Neural cell (in vitro differentiated cells): ENCODE measurements around the gene RHO. TPM values are rescaled to one million over a fixed set of nuclear protein-coding genes. Genes with fewer than 3 reads are reported as not detected.

Experiments
- H2AFZ ChIP-seq: fragments of 200-600, 300-800 bp; sonication (generic), shearing (Covaris generic); 2 replicates; pipeline ENCODE4 v1.6.0; 2014; ENCODE audit warnings: low read depth, mild to moderate bottlenecking, antibody characterized with exemption, low read length, moderate library complexity
- H3F3A ChIP-seq: fragments of 200-600 bp; shearing (Covaris generic); 2 replicates; pipeline ENCODE4 v1.6.1; 2016; ENCODE audit warnings: mild to moderate bottlenecking, moderate library complexity, mixed read lengths, antibody characterized with exemption, low read length; ENCODE audit not compliant: insufficient read depth, poor library complexity, severe bottlenecking
- H3K27ac ChIP-seq: fragments of 200-600, 300-800 bp; sonication (generic), shearing (Covaris generic); 2 replicates; pipeline ENCODE4 v1.5.1; 2014; ENCODE audit warnings: mild to moderate bottlenecking, low read length, moderate library complexity
- H3K27me3 ChIP-seq: fragments of 300-800, 200-600 bp; sonication (generic), shearing (Covaris generic); 2 replicates; pipeline ENCODE4 v1.6.0; 2014; ENCODE audit warnings: mild to moderate bottlenecking, low read depth, low read length, moderate library complexity; ENCODE audit not compliant: insufficient read depth
- H3K36me3 ChIP-seq: fragments of 300-800, 200-600 bp; sonication (generic), shearing (Covaris generic); 2 replicates; pipeline ENCODE4 v1.5.1; 2014; ENCODE audit warnings: mild to moderate bottlenecking, antibody characterized with exemption, low read length, moderate library complexity; ENCODE audit not compliant: insufficient read depth
- H3K4me2 ChIP-seq: fragments of 300-800, 200-600 bp; sonication (generic), shearing (Covaris generic); 2 replicates; pipeline ENCODE4 v1.6.0; 2014; ENCODE audit warnings: mild to moderate bottlenecking, low read length
- H3K4me3 ChIP-seq: fragments of 300-800, 200-600 bp; sonication (generic), shearing (Covaris generic); 2 replicates; pipeline ENCODE4 v1.5.1; 2014; ENCODE audit warnings: mild to moderate bottlenecking, low read length, moderate library complexity
- H3K79me2 ChIP-seq: fragments of 200-600 bp; shearing (Covaris generic); replicated peaks from 2 replicates; pipeline ENCODE4 v1.6.0; 2014; ENCODE audit warnings: mild to moderate bottlenecking, low read length, moderate library complexity; ENCODE audit not compliant: insufficient read depth
- H3K9ac ChIP-seq: fragments of 300-800, 200-600 bp; sonication (generic), shearing (Covaris generic); 2 replicates; pipeline ENCODE4 v1.6.1; 2016; ENCODE audit warnings: mild to moderate bottlenecking, low read length, mixed read lengths
- H3K9me2 ChIP-seq: fragments of 200-600 bp; shearing (Covaris generic); 2 replicates; pipeline ENCODE4 v1.6.1; 2016; ENCODE audit warnings: mild to moderate bottlenecking, low read length, mixed read lengths; ENCODE audit not compliant: insufficient read depth
- H3K9me3 ChIP-seq: fragments of 200-600, 300-800 bp; sonication (generic), shearing (Covaris generic); 2 replicates; pipeline ENCODE4 v1.6.1; 2016; ENCODE audit warnings: mild to moderate bottlenecking, mixed run types, low read length, moderate library complexity, mixed read lengths
- H4K20me1 ChIP-seq: fragments of 200-600 bp; shearing (Covaris generic); 2 replicates; pipeline ENCODE4 v1.6.1; 2016; ENCODE audit warnings: mild to moderate bottlenecking, mixed run types; ENCODE audit not compliant: insufficient read depth
- EP300 ChIP-seq: fragments of 450-650 bp; conservative IDR thresholded peaks from 2 replicates; pipeline ENCODE4 v1.6.1; 2014; ENCODE audit warnings: antibody characterized with exemption, mild to moderate bottlenecking, moderate library complexity; ENCODE audit not compliant: poor library complexity, severe bottlenecking
- EZH2 ChIP-seq: fragments of 200-600, 300-800 bp; shearing (Covaris generic), sonication (generic); IDR thresholded peaks from 2 replicates; pipeline ENCODE4 v1.6.1; 2014; ENCODE audit warnings: antibody characterized with exemption, low read length, borderline replicate concordance, mild to moderate bottlenecking; ENCODE audit not compliant: insufficient read depth, poor library complexity, severe bottlenecking
- MXI1 ChIP-seq: fragments of 450-650 bp; conservative IDR thresholded peaks from 2 replicates; pipeline ENCODE4 v1.6.1; 2014; ENCODE audit warnings: antibody characterized with exemption, mild to moderate bottlenecking; ENCODE audit not compliant: poor library complexity, severe bottlenecking
- POLR2AphosphoS5 ChIP-seq: IDR thresholded peaks from 2 replicates; pipeline ENCODE4 v1.6.1; 2012
- RAD21 ChIP-seq: fragments of 450-650 bp; conservative IDR thresholded peaks from 2 replicates; pipeline ENCODE4 v1.6.1; 2014; ENCODE audit warnings: antibody characterized with exemption, mild to moderate bottlenecking, moderate library complexity
- SMC3 ChIP-seq: fragments of 450-650 bp; conservative IDR thresholded peaks from 2 replicates; pipeline ENCODE4 v1.6.1; 2014; ENCODE audit warnings: antibody characterized with exemption, mild to moderate bottlenecking, moderate library complexity; ENCODE audit not compliant: poor library complexity
- TAF1 ChIP-seq: IDR thresholded peaks from 2 replicates; pipeline ENCODE4 v1.6.1; 2012; ENCODE audit warnings: low read depth
- polyA plus RNA-seq: library from polyadenylated mRNA; depleted of rRNA; stranded (reverse); fragments of >200 nt; gene quantifications from 2 replicates; pipeline ENCODE4 v1.2.3, GENCODE V29; 2014
- TF ChIP-seq, protein P1 (sequence below): IDR thresholded peaks from 2 replicates; pipeline ENCODE4 v1.6.1; 2012; ENCODE audit warnings: borderline replicate concordance
- TF ChIP-seq, protein P2 (sequence below): fragments of 450-650 bp; IDR thresholded peaks from 2 replicates; pipeline ENCODE4 v1.5.1; 2014; ENCODE audit warnings: antibody characterized with exemption, mild to moderate bottlenecking, moderate library complexity; ENCODE audit not compliant: poor library complexity, severe bottlenecking

RHO gene
- polyA plus RNA-seq, 1 donor from 2014 or later, result not detected

DNA sequence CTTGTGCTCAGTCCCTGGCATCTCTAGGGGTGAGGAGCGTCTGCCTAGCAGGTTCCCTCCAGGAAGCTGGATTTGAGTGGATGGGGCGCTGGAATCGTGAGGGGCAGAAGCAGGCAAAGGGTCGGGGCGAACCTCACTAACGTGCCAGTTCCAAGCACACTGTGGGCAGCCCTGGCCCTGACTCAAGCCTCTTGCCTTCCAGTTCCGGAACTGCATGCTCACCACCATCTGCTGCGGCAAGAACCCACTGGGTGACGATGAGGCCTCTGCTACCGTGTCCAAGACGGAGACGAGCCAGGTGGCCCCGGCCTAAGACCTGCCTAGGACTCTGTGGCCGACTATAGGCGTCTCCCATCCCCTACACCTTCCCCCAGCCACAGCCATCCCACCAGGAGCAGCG is 5.0 kb downstream of the RHO start:
- H3K4me2 ChIP-seq, result no peak overlapping the region
- no peak overlapping the region for H3K27ac ChIP-seq
- no peaks in the 10 kb centered on the region for H3K27me3 ChIP-seq
- no peak overlapping the region for H2AFZ ChIP-seq
- H4K20me1 ChIP-seq, result no peaks in the 10 kb centered on the region
- H3K79me2 ChIP-seq, result no peaks in the 10 kb centered on the region
- no peak overlapping the region for H3K9ac ChIP-seq
- no peaks in the 10 kb centered on the region for H3F3A ChIP-seq
- no peak for TF ChIP-seq RAD21
- no peak for TF ChIP-seq EP300
- TF ChIP-seq EZH2, result no peak
- TF ChIP-seq, protein P1, sequence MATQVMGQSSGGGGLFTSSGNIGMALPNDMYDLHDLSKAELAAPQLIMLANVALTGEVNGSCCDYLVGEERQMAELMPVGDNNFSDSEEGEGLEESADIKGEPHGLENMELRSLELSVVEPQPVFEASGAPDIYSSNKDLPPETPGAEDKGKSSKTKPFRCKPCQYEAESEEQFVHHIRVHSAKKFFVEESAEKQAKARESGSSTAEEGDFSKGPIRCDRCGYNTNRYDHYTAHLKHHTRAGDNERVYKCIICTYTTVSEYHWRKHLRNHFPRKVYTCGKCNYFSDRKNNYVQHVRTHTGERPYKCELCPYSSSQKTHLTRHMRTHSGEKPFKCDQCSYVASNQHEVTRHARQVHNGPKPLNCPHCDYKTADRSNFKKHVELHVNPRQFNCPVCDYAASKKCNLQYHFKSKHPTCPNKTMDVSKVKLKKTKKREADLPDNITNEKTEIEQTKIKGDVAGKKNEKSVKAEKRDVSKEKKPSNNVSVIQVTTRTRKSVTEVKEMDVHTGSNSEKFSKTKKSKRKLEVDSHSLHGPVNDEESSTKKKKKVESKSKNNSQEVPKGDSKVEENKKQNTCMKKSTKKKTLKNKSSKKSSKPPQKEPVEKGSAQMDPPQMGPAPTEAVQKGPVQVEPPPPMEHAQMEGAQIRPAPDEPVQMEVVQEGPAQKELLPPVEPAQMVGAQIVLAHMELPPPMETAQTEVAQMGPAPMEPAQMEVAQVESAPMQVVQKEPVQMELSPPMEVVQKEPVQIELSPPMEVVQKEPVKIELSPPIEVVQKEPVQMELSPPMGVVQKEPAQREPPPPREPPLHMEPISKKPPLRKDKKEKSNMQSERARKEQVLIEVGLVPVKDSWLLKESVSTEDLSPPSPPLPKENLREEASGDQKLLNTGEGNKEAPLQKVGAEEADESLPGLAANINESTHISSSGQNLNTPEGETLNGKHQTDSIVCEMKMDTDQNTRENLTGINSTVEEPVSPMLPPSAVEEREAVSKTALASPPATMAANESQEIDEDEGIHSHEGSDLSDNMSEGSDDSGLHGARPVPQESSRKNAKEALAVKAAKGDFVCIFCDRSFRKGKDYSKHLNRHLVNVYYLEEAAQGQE, result no peak
- no peak for TF ChIP-seq MXI1
- TF ChIP-seq POLR2AphosphoS5, result no peak
- TF ChIP-seq, protein P2, sequence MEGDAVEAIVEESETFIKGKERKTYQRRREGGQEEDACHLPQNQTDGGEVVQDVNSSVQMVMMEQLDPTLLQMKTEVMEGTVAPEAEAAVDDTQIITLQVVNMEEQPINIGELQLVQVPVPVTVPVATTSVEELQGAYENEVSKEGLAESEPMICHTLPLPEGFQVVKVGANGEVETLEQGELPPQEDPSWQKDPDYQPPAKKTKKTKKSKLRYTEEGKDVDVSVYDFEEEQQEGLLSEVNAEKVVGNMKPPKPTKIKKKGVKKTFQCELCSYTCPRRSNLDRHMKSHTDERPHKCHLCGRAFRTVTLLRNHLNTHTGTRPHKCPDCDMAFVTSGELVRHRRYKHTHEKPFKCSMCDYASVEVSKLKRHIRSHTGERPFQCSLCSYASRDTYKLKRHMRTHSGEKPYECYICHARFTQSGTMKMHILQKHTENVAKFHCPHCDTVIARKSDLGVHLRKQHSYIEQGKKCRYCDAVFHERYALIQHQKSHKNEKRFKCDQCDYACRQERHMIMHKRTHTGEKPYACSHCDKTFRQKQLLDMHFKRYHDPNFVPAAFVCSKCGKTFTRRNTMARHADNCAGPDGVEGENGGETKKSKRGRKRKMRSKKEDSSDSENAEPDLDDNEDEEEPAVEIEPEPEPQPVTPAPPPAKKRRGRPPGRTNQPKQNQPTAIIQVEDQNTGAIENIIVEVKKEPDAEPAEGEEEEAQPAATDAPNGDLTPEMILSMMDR, result no peak
- no peak overlapping the region for H3K4me3 ChIP-seq
- H3K9me3 ChIP-seq, result no peaks in the 10 kb centered on the region
- no peaks in the 10 kb centered on the region for H3K9me2 ChIP-seq
- no peaks in the 10 kb centered on the region for H3K36me3 ChIP-seq

DNA sequence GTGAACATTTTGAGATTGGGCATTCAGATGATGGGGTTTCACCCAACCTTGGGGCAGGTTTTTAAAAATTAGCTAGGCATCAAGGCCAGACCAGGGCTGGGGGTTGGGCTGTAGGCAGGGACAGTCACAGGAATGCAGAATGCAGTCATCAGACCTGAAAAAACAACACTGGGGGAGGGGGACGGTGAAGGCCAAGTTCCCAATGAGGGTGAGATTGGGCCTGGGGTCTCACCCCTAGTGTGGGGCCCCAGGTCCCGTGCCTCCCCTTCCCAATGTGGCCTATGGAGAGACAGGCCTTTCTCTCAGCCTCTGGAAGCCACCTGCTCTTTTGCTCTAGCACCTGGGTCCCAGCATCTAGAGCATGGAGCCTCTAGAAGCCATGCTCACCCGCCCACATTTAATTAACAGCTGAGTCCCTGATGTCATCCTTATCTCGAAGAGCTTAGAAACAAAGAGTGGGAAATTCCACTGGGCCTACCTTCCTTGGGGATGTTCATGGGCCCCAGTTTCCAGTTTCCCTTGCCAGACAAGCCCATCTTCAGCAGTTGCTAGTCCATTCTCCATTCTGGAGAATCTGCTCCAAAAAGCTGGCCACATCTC is 6.1 kb downstream of the RHO start:
- H4K20me1 ChIP-seq, result no peaks in the 10 kb centered on the region
- H3K27me3 ChIP-seq, result no peaks in the 10 kb centered on the region
- H3K9ac ChIP-seq, result no peak overlapping the region
- TF ChIP-seq EZH2 (no peak), POLR2AphosphoS5 (no peak), EP300 (no peak), MXI1 (no peak), SMC3 (no peak), TAF1 (no peak), RAD21 (no peak)
- TF ChIP-seq, protein P2, result no peak
- TF ChIP-seq, protein P1, result no peak
- no peak overlapping the region for H3K4me3 ChIP-seq
- no peaks in the 10 kb centered on the region for H3F3A ChIP-seq
- H2AFZ ChIP-seq, result no peak overlapping the region
- no peaks in the 10 kb centered on the region for H3K79me2 ChIP-seq
- H3K4me2 ChIP-seq, result no peak overlapping the region
- no peaks in the 10 kb centered on the region for H3K9me3 ChIP-seq
- no peak overlapping the region for H3K27ac ChIP-seq
- no peaks in the 10 kb centered on the region for H3K36me3 ChIP-seq
- H3K9me2 ChIP-seq, result no peaks in the 10 kb centered on the region
